HG03060 (cell line): ENCODE measurements around the gene OPTN.
"Not testable (repeated sequence)": the region's sequence is repeated elsewhere in the genome, so short reads cannot be mapped to it uniquely, and the experiment has no call there.

Experiments used
- ATAC-seq: cut with Tn5 transposase; IDR thresholded peaks from one replicate; pipeline ENCODE4 v1.9.1; 2021; ENCODE audit warnings: low read depth, moderate number of reproducible peaks; ENCODE audit not compliant: unreplicated experiment

The OPTN gene

GRCh38 chr10:13117841-13118783 is 18.1 kb downstream of the OPTN start:
- ATAC-seq, result no peak

- no peak for ATAC-seq
These were observed 18.9 kb downstream of the OPTN start for GRCh38 chr10:13118784-13119410.

- ATAC-seq, result no peak
These were observed 21.0 kb downstream of the OPTN start for GRCh38 chr10:13120786-13121499.

GRCh38 chr10:13121500-13121854 is 21.5 kb downstream of the OPTN start:
- ATAC-seq, result no peak

- no peak for ATAC-seq
These were observed 36.7 kb downstream of the OPTN start for GRCh38 chr10:13136651-13137050.

- ATAC-seq, result no peak
These were observed 39.2 kb downstream of the OPTN start for GRCh38 chr10:13139150-13139549.

GRCh38 chr10:13139676-13140075 is 39.7 kb downstream of the OPTN start:
- ATAC-seq, result no peak

- no peak for ATAC-seq
These were observed 40.7 kb downstream of the OPTN start for GRCh38 chr10:13140627-13141190.

GRCh38 chr10:13143766-13144165 is 43.8 kb downstream of the OPTN start:
- ATAC-seq, result no peak

- ATAC-seq, result no peak
These were observed 44.9 kb downstream of the OPTN start for GRCh38 chr10:13144814-13145213.

GRCh38 chr10:13146379-13146778 is 46.4 kb downstream of the OPTN start:
- no peak for ATAC-seq

- no peak for ATAC-seq
These were observed 47.2 kb downstream of the OPTN start for GRCh38 chr10:13147161-13147560.

GRCh38 chr10:13152296-13152695 is 52.3 kb downstream of the OPTN start:
- no peak for ATAC-seq

GRCh38 chr10:13155860-13156259 is 55.9 kb downstream of the OPTN start:
- not testable (repeated sequence) for ATAC-seq

GRCh38 chr10:13158401-13158800 is 58.4 kb downstream of the OPTN start:
- no peak for ATAC-seq

GRCh38 chr10:13160934-13161856 is 61.2 kb downstream of the OPTN start, which contains the start of gene MCM10:
Gene MCM10, plus strand, starts transcription at chr10:13161558. Its CDS starts 2,645 bp downstream, at chr10:13164203.
- peak; percentile 96 for ATAC-seq

- no peak for ATAC-seq
These were observed 61.9 kb downstream of the OPTN start for GRCh38 chr10:13161857-13162271.

- no peak for ATAC-seq
These were observed 63.9 kb downstream of the OPTN start for GRCh38 chr10:13163859-13164258.

- no peak for ATAC-seq
These were observed 65.2 kb downstream of the OPTN start for GRCh38 chr10:13165177-13165576.

GRCh38 chr10:13167568-13167967 is 67.6 kb downstream of the OPTN start:
- ATAC-seq, result no peak
